PC-3 (cell line): ENCODE data around the gene NLRP12.
"Not testable (repeated sequence)": the region's sequence is repeated elsewhere in the genome, so short reads cannot be mapped to it uniquely, and the experiment has no call there.

Experiments used
- EZH2 ChIP-seq: fragments of 300-600 bp; sonication (generic); IDR thresholded peaks from one replicate; pipeline ENCODE4 v1.6.1; 2017; ENCODE audit warnings: antibody characterized with exemption, mild to moderate bottlenecking, low read length; ENCODE audit not compliant: unreplicated experiment
- EZH2phosphoT487 ChIP-seq: fragments of 300-600 bp; sonication (generic); IDR thresholded peaks from 2 replicates; pipeline ENCODE4 v1.6.1; 2018; ENCODE audit warnings: mild to moderate bottlenecking, antibody characterized with exemption, low read length, borderline replicate concordance
- TF ChIP-seq, protein P1 (sequence below): fragments of 300-600 bp; sonication (generic); conservative IDR thresholded peaks from 2 replicates; pipeline ENCODE4 v1.5.1; 2017; ENCODE audit warnings: antibody characterized with exemption, low read depth, mild to moderate bottlenecking, low read length

DNA sequence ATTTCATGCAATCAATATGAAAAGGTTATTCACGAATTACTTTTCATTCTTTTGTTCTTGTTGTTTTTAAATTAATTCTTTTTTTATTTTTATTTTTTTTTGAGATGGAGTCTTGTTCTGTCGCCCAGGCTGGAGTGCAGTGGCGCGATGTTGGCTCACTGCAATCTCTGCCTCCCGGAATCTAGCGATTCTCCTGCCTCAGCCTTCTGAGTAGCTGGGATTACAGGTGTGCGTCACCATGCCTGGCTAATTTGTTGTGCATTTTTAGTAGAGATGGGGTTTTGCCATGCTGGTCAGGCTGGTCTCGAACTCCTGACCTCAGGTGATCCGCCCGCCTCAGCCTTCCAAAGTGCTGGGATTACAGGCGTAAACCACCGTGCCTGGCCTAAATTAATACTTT lies 16.1 kb upstream of the NLRP12 start:
- TF ChIP-seq, protein P1, sequence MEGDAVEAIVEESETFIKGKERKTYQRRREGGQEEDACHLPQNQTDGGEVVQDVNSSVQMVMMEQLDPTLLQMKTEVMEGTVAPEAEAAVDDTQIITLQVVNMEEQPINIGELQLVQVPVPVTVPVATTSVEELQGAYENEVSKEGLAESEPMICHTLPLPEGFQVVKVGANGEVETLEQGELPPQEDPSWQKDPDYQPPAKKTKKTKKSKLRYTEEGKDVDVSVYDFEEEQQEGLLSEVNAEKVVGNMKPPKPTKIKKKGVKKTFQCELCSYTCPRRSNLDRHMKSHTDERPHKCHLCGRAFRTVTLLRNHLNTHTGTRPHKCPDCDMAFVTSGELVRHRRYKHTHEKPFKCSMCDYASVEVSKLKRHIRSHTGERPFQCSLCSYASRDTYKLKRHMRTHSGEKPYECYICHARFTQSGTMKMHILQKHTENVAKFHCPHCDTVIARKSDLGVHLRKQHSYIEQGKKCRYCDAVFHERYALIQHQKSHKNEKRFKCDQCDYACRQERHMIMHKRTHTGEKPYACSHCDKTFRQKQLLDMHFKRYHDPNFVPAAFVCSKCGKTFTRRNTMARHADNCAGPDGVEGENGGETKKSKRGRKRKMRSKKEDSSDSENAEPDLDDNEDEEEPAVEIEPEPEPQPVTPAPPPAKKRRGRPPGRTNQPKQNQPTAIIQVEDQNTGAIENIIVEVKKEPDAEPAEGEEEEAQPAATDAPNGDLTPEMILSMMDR = not testable (repeated sequence)
- TF ChIP-seq EZH2, EZH2phosphoT487: not testable (repeated sequence)
